ENCODE results near the gene NIPAL1.
A peak's percentile ranks its signal among the peaks of the same experiment; 100 is the strongest.
"Not testable (repeated sequence)": the region's sequence is repeated elsewhere in the genome, so short reads cannot be mapped to it uniquely, and the experiment has no call there.

NIPAL1 gene

DNA sequence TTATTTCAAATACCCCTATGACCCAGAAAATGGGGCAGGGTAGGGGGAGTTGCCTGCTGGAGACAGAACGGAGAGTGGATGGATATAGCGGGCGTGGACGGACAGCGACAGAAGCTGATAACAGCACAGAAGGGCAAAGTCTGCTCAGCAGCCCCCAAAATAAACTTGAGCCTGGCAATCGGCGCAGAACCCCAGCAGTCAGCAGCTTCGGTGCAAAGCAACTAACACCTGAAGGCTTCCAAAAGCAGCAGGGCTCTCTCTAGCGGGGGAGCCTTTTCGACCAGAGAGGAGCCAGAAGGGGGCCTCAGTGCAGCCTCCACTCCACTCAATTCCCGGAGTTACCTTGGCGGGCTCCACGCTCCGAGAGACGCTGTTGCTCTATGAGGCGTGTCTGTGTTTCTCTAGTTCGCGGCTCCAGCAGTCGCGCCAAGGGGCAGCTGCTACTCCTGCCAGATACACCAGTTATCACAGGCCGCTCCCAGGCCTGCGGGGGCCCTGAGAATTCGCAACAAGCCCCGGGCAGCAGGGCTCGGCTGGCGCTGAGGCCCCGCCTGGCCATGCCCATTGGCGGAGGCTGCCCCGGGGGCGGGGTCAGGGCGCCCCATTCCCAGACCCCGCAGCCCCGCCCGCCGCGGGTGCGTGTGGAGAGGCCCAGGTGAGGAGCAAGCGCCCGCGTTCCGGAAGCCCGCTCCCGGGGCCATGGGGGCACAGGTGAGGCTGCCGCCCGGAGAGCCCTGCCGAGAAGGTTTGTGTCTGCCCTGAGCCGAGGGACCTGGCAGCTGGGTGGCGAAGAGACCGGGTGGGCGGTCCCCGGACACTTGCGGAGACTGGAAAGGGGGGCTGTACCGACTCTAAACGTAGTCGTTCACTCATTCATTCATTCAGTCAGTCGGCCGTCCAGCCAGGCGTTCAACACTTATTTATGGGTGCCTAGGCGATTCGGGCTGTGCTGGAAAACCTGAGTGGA, at the start of gene NIPAL1, which contains the start of gene CNGA1:
Gene NIPAL1, plus strand, starts transcription at position 632 of the 967 bp plus-strand sequence. Its CDS starts 68 bp downstream, at position 700.
Gene CNGA1, minus strand, starts transcription at position 541 of the 967 bp plus-strand sequence. CDS start 63,992 bp downstream, outside the sequence.
- peak within 1 kb of the TSS; percentile 81 to 93 for H3K9ac ChIP-seq (ENCODE audit: low read depth in 1 of 2, low read length in 2 of 2)
- H3K4me3 ChIP-seq (ENCODE audit: low read depth in 1 of 2, low read length in 2 of 2): peak within 1 kb of the TSS; percentile 87 to 92
- H3K27ac ChIP-seq (ENCODE audit: low read depth, low read length): peak within 1 kb of the TSS; percentile 64
- H3K9me3 ChIP-seq (ENCODE audit: control insufficient read depth in 1 of 2, low read length in 2 of 2): no peaks in the 10 kb centered on the region
- peaks cover 13 to 21% of the 10 kb centered on the region in 2 donors for H3K4me1 ChIP-seq (ENCODE audit: control insufficient read depth in 1 of 2, insufficient read depth in 2 of 2, low read length in 2 of 2)
- H3K36me3 ChIP-seq (ENCODE audit: control insufficient read depth in 1 of 2, insufficient read depth in 2 of 2, low read length in 2 of 2): no peaks in the 10 kb centered on the region
- H3K27me3 ChIP-seq (ENCODE audit: control insufficient read depth in 1 of 2, insufficient read depth in 2 of 2, low read length in 2 of 2): peaks cover 0 to 6% of the 10 kb centered on the region in 2 donors

DNA sequence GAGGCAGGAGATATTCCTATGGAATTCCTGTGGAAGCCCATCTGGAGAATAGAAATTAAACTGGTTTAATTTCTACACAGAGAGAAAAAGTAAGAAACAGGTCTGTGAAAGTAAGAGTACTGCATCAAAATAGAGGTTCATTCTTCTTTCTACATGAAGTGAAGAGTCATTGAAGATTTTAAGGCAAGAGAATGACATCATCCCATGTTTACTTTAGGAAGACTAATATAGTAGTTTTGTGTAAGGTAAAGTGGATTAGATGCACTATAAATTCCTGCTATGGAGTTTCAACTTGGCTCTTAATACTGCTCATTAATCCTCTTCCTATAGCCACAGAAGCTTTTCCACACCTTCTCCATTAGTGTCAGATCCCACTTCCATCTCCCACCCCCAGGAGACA, 47.7 kb upstream of the NIPAL1 start:
- Histone ChIP-seq H3K27ac (ENCODE audit: low read depth, low read length) (no peak overlapping the region), H3K4me1 (ENCODE audit: control insufficient read depth in 1 of 2, insufficient read depth in 2 of 2, low read length in 2 of 2) (no peaks in the 10 kb centered on the region), H3K27me3 (ENCODE audit: control insufficient read depth in 1 of 2, insufficient read depth in 2 of 2, low read length in 2 of 2) (no peaks in the 10 kb centered on the region), H3K9ac (ENCODE audit: low read depth in 1 of 2, low read length in 2 of 2) (no peak overlapping the region), H3K36me3 (ENCODE audit: control insufficient read depth in 1 of 2, insufficient read depth in 2 of 2, low read length in 2 of 2) (no peaks in the 10 kb centered on the region), H3K4me3 (ENCODE audit: low read depth in 1 of 2, low read length in 2 of 2) (no peak overlapping the region), H3K9me3 (ENCODE audit: control insufficient read depth in 1 of 2, low read length in 2 of 2) (no peaks in the 10 kb centered on the region)

DNA sequence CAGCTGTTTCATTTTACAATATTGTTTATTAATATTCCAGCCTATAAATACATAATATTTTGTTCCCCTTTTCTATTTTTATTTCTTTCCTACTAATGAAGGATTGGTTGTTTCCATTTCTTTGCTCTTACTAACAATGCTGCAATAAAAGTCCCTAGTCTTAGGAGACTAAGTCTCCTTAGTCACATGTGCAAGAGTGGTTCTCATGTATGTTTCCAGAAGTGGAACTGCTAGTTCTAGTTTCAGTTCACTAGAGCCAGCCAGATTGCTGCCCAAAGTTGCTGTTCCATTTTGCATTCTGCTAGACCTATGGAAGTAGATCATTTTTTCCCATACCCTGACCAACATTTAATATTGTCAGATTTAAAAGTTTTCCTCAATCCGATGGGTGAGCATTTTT, 44.4 kb upstream of the NIPAL1 start:
- Histone ChIP-seq H3K9ac (ENCODE audit: low read depth in 1 of 2, low read length in 2 of 2) (no peak overlapping the region), H3K27ac (ENCODE audit: low read depth, low read length) (no peak overlapping the region), H3K4me1 (ENCODE audit: control insufficient read depth in 1 of 2, insufficient read depth in 2 of 2, low read length in 2 of 2) (no peaks in the 10 kb centered on the region), H3K36me3 (ENCODE audit: control insufficient read depth in 1 of 2, insufficient read depth in 2 of 2, low read length in 2 of 2) (no peaks in the 10 kb centered on the region), H3K4me3 (ENCODE audit: low read depth in 1 of 2, low read length in 2 of 2) (no peak overlapping the region), H3K9me3 (ENCODE audit: control insufficient read depth in 1 of 2, low read length in 2 of 2) (no peaks in the 10 kb centered on the region), H3K27me3 (ENCODE audit: control insufficient read depth in 1 of 2, insufficient read depth in 2 of 2, low read length in 2 of 2) (no peaks in the 10 kb centered on the region)

DNA sequence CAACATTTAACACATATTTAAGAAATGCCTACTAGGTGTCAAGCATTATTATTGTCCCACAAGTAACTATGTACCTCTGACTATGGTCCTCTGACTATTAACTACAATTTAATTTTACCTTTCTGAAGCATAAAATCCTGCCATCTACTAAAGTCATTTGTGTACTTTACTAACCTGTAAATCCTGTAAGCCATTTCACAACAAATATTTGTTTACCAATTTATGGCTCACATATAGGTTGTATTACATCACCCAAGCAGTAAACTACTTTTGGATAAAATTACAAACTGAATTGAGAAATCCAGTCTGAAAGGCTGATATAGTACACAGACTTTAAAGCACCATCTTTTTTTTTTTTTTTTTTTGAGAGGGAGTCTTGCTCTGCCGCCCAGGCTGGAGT, 43.9 kb upstream of the NIPAL1 start:
- no peak overlapping the region for H3K4me3 ChIP-seq (ENCODE audit: low read depth in 1 of 2, low read length in 2 of 2)
- no peak overlapping the region for H3K9ac ChIP-seq (ENCODE audit: low read depth in 1 of 2, low read length in 2 of 2)
- no peaks in the 10 kb centered on the region for H3K27me3 ChIP-seq (ENCODE audit: control insufficient read depth in 1 of 2, insufficient read depth in 2 of 2, low read length in 2 of 2)
- H3K9me3 ChIP-seq (ENCODE audit: control insufficient read depth in 1 of 2, low read length in 2 of 2): no peaks in the 10 kb centered on the region
- H3K27ac ChIP-seq (ENCODE audit: low read depth, low read length): no peak overlapping the region
- no peaks in the 10 kb centered on the region for H3K36me3 ChIP-seq (ENCODE audit: control insufficient read depth in 1 of 2, insufficient read depth in 2 of 2, low read length in 2 of 2)
- no peaks in the 10 kb centered on the region for H3K4me1 ChIP-seq (ENCODE audit: control insufficient read depth in 1 of 2, insufficient read depth in 2 of 2, low read length in 2 of 2)

DNA sequence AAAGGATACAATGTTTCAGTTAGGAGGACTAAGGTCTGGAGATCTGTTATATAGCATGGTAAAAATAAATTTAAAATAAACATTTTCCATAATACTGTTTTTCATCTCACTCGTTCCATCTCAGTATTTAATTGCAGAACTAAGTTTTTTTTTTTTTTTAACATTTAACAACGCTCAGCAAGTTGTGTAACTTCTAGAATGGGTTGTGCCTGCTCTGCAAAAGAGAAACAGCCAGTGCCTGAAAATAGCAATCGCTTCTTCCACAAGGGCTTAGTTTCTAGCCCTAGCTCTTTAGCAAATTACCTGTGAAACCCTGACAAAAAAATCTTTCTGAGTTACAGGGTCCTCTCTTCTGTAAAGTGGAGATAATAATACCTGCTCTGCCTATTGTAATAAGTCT, 42.0 kb upstream of the NIPAL1 start:
- H3K9ac ChIP-seq (ENCODE audit: low read depth in 1 of 2, low read length in 2 of 2): no peak overlapping the region
- no peak overlapping the region for H3K4me3 ChIP-seq (ENCODE audit: low read depth in 1 of 2, low read length in 2 of 2)

DNA sequence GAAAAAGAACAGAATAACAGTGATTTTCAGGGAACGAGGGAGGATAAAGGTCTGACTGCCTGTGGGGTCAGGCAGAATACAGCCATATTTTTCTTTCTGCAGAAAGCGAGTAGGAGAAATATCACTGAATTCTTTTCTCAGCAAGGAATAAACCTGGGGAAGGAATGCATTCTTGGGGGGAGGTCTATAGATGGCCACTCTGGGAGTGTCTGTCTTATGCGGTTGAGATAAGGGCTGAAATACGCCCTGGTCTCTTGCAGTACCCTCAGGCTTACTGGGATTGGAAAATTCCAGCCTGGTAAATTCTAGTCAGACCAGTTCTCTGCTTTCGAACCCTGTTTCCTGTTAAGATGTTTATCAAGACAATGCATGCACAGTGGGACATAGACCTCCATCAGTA, 26.4 kb upstream of the NIPAL1 start:
- no peak overlapping the region for H3K27ac ChIP-seq (ENCODE audit: low read depth, low read length)
- peaks cover 5 to 7% of the 10 kb centered on the region in 2 donors for H3K9me3 ChIP-seq (ENCODE audit: control insufficient read depth in 1 of 2, low read length in 2 of 2)
- H3K27me3 ChIP-seq (ENCODE audit: control insufficient read depth in 1 of 2, insufficient read depth in 2 of 2, low read length in 2 of 2): no peaks in the 10 kb centered on the region
- no peaks in the 10 kb centered on the region for H3K4me1 ChIP-seq (ENCODE audit: control insufficient read depth in 1 of 2, insufficient read depth in 2 of 2, low read length in 2 of 2)
- no peak overlapping the region for H3K4me3 ChIP-seq (ENCODE audit: low read depth in 1 of 2, low read length in 2 of 2)
- H3K9ac ChIP-seq (ENCODE audit: low read depth in 1 of 2, low read length in 2 of 2): no peak overlapping the region
- no peaks in the 10 kb centered on the region for H3K36me3 ChIP-seq (ENCODE audit: control insufficient read depth in 1 of 2, insufficient read depth in 2 of 2, low read length in 2 of 2)

More for the DNA sequence above, 42.0 kb upstream of the NIPAL1 start:
- Histone ChIP-seq H3K27ac (ENCODE audit: low read depth, low read length) (no peak overlapping the region), H3K9me3 (ENCODE audit: control insufficient read depth in 1 of 2, low read length in 2 of 2) (no peaks in the 10 kb centered on the region), H3K36me3 (ENCODE audit: control insufficient read depth in 1 of 2, insufficient read depth in 2 of 2, low read length in 2 of 2) (no peaks in the 10 kb centered on the region), H3K4me1 (ENCODE audit: control insufficient read depth in 1 of 2, insufficient read depth in 2 of 2, low read length in 2 of 2) (no peaks in the 10 kb centered on the region), H3K27me3 (ENCODE audit: control insufficient read depth in 1 of 2, insufficient read depth in 2 of 2, low read length in 2 of 2) (no peaks in the 10 kb centered on the region)

DNA sequence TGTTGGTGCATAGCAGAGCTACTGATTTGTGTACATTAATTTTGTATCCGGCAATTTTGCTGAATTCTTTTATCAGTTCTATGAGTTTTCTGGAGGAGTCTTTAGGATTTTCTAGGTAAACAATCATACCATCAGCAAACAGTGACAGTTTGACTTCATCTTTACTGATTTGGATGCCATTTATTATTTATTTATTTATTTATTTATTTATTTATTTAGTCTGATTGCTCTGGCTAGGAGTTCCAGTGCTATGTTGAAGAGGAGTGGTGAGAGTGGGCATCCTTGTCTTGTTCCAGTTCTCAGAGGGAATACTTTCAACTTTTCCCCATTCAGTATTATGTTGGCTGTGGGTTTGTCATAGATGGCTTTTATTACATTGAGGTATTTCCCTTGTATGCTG, 24.1 kb upstream of the NIPAL1 start:
- H3K27me3 ChIP-seq (ENCODE audit: control insufficient read depth in 1 of 2, insufficient read depth in 2 of 2, low read length in 2 of 2); H3K4me1 ChIP-seq (ENCODE audit: control insufficient read depth in 1 of 2, insufficient read depth in 2 of 2, low read length in 2 of 2); H3K9me3 ChIP-seq (ENCODE audit: control insufficient read depth in 1 of 2, low read length in 2 of 2); H3K27ac ChIP-seq (ENCODE audit: low read depth, low read length); H3K36me3 ChIP-seq (ENCODE audit: control insufficient read depth in 1 of 2, insufficient read depth in 2 of 2, low read length in 2 of 2); H3K4me3 ChIP-seq (ENCODE audit: low read depth in 1 of 2, low read length in 2 of 2); H3K9ac ChIP-seq (ENCODE audit: low read depth in 1 of 2, low read length in 2 of 2): not testable (repeated sequence)

DNA sequence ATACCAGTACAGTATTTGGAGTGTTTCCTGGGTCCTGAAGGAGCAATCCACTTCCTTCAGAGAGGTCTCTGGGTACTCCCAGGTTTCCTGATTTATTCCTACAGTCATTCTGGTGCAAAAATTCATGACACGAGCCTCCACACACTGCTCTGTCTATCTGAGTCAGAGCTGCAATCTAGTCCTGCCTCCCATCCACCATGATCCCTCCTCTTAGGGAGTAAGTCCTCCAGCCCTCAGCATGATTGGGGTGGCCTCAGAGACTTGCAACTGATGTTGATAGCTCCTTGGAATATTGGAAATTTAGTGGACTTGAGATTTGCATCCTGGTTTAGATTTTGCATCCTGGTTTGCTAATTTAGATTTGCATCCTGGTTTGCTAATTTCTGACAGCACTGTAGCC, 20.6 kb upstream of the NIPAL1 start:
- Histone ChIP-seq H3K4me3 (ENCODE audit: low read depth in 1 of 2, low read length in 2 of 2) (no peak overlapping the region), H3K9ac (ENCODE audit: low read depth in 1 of 2, low read length in 2 of 2) (no peak overlapping the region), H3K27ac (ENCODE audit: low read depth, low read length) (no peak overlapping the region), H3K36me3 (ENCODE audit: control insufficient read depth in 1 of 2, insufficient read depth in 2 of 2, low read length in 2 of 2) (no peaks in the 10 kb centered on the region), H3K4me1 (ENCODE audit: control insufficient read depth in 1 of 2, insufficient read depth in 2 of 2, low read length in 2 of 2) (no peaks in the 10 kb centered on the region), H3K27me3 (ENCODE audit: control insufficient read depth in 1 of 2, insufficient read depth in 2 of 2, low read length in 2 of 2) (no peaks in the 10 kb centered on the region), H3K9me3 (ENCODE audit: control insufficient read depth in 1 of 2, low read length in 2 of 2) (no peaks in the 10 kb centered on the region)

DNA sequence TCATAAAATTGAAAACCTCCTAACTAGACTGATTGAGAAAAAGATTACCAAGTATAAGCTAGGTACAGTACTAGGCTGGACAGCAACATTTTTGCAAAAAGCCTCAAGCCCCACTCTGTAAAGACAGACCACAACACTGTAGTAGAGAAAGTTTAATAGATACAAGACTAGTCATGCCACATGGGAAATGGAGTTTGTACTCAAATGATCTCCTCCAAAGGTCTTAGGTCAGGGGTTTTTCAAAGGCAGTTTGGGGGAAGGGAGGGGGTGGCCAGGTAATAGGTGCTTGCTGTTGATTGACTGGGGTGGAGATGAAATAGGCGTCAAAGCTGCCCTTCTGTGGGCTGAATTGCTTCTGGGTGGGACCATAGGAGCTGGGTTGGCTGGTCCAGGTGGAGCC, 14.3 kb upstream of the NIPAL1 start:
- peaks cover 2 to 6% of the 10 kb centered on the region in 2 donors for H3K9me3 ChIP-seq (ENCODE audit: control insufficient read depth in 1 of 2, low read length in 2 of 2)
- H3K4me1 ChIP-seq (ENCODE audit: control insufficient read depth in 1 of 2, insufficient read depth in 2 of 2, low read length in 2 of 2): no peaks in the 10 kb centered on the region
- H3K9ac ChIP-seq (ENCODE audit: low read depth in 1 of 2, low read length in 2 of 2): no peak overlapping the region
- H3K27me3 ChIP-seq (ENCODE audit: control insufficient read depth in 1 of 2, insufficient read depth in 2 of 2, low read length in 2 of 2): no peaks in the 10 kb centered on the region
- no peak overlapping the region for H3K27ac ChIP-seq (ENCODE audit: low read depth, low read length)
- no peaks in the 10 kb centered on the region for H3K36me3 ChIP-seq (ENCODE audit: control insufficient read depth in 1 of 2, insufficient read depth in 2 of 2, low read length in 2 of 2)
- no peak overlapping the region for H3K4me3 ChIP-seq (ENCODE audit: low read depth in 1 of 2, low read length in 2 of 2)

DNA sequence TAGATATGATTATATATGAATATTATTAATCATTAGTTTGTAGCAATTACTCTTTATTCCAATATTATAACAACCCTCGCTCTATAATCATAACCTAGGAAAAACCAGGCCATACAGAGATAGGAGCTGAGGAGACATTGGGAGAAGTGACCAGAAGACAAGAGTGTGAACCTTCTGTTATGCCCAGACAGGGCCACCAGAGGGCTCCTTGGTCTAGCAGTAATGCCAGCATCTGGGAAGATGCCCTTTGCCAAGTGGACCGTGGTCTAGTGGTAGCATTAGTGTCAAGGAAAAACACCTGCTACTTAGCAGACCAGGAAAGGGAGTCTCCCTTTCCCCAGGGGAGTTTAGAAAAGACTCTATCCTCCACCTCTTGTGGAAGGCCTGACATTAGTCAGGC, 13.0 kb upstream of the NIPAL1 start:
- not testable (repeated sequence) for H3K4me3 ChIP-seq (ENCODE audit: low read depth in 1 of 2, low read length in 2 of 2); H3K9me3 ChIP-seq (ENCODE audit: control insufficient read depth in 1 of 2, low read length in 2 of 2); H3K36me3 ChIP-seq (ENCODE audit: control insufficient read depth in 1 of 2, insufficient read depth in 2 of 2, low read length in 2 of 2); H3K27me3 ChIP-seq (ENCODE audit: control insufficient read depth in 1 of 2, insufficient read depth in 2 of 2, low read length in 2 of 2); H3K4me1 ChIP-seq (ENCODE audit: control insufficient read depth in 1 of 2, insufficient read depth in 2 of 2, low read length in 2 of 2); H3K9ac ChIP-seq (ENCODE audit: low read depth in 1 of 2, low read length in 2 of 2); H3K27ac ChIP-seq (ENCODE audit: low read depth, low read length)

Measured in duodenal mucosa (tissue), 2 donors.